NCI-H2029 (cell line): ENCODE results near the gene TAF6.

Source experiments
- DNase-seq: peaks from one replicate; lab custom pipeline; 2025; lab: John Stamatoyannopoulos, UW

The TAF6 gene

DNA sequence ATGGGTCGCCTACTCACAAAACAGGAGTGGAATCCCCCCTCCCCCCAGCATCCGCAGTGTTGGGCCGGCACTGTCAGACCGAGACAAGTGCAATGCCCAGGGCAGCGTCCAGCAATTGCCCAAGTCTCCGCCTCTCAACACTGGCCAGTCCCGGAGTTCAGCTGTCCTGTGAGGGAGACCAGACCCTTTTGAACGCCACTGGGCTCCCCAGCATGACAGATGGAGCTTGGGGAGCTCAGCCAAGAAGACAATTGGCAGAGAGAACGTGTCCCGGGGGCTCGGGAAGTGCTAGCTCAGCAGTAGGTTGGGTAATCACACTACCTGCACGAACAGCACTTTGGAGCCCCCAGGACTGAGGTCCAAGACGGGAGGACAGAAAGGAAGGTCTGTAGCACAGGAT is 25.7 kb downstream of the TAF6 start:
- no peak for DNase-seq

DNA sequence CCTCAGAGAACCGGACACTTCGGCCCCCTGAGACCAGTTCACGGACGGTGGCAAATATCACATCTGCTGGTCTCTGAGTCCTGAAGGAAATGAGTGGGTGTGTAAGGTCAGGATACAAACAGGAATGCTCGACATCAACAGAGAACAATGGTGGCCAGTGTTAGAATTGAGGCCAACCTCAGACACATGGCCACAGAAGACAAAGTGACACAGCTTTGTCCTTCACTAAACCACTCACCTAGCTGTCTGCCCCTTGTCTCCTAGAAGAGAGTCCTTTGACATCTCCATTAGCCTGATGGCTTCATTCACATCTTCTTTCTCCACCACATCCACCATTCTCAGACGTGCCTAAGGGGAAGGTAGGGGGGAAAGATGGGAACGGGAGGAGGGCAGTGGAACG is 26.1 kb downstream of the TAF6 start:
- DNase-seq = no peak

DNA sequence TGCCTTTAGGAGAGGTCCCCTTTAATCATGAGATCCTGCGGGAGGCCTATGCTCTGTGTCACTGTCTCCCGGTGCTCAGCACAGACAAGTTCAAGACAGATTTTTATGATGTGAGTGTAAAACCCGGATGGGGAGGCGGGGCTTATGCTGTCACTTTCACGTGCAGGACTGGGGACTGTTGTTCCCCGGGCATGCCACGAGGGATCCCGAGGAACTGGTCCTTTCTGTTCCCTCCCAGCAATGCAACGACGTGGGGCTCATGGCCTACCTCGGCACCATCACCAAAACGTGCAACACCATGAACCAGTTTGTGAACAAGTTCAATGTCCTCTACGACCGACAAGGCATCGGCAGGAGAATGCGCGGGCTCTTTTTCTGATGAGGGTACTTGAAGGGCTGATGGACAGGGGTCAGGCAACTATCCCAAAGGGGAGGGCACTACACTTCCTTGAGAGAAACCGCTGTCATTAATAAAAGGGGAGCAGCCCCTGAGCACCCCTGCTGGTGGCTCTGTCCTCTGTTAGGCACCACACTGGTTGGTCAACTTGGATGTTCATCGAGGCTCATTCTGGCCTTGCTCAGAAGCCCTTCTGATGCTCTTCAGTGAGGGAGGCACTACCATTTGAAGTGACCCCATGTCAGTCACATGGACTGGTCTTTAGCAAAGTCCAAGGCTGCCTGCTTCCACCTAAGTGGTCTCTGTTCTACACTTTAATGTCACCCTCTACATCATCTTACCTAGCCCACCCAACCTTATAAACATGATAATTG is 27.6 kb downstream of the TAF6 start:
- DNase-seq = no peak

DNA sequence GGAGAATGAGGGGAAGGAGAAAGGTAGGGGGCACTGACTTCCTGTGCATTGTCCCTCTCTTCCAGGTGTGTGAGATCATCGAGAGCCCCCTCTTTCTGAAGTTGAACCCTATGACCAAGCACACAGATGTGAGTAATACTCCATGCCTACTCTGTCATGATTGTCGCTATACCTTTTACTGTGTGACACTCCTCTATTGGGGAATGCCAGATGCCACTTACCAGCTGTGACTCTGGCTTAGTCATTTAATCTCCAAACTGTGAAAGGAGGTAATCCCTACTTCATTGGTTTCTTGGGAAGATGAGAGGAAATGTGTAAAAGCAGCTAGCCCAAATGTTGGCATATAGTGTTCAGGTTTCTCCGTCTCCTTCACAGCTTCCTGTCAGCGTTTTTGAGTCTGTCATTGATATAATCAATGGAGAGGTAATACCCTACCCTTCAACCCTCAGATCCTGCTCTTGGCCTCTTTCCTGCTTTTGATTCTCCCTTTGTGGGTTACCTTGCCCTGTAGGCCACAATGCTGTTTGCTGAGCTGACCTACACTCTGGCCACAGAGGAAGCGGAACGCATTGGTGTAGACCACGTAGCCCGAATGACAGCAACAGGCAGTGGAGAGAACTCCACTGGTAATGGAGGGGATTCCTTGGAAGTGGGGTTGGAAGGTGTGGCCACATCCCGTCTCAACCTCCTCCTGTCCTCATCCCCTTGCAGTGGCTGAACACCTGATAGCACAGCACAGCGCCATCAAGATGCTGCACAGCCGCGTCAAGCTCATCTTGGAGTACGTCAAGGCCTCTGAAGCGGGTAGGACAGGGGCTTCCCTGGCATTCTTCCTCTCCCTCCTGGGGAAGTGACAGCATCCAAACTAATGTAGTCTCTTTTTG is 28.4 kb downstream of the TAF6 start:
- DNase-seq = no peak

DNA sequence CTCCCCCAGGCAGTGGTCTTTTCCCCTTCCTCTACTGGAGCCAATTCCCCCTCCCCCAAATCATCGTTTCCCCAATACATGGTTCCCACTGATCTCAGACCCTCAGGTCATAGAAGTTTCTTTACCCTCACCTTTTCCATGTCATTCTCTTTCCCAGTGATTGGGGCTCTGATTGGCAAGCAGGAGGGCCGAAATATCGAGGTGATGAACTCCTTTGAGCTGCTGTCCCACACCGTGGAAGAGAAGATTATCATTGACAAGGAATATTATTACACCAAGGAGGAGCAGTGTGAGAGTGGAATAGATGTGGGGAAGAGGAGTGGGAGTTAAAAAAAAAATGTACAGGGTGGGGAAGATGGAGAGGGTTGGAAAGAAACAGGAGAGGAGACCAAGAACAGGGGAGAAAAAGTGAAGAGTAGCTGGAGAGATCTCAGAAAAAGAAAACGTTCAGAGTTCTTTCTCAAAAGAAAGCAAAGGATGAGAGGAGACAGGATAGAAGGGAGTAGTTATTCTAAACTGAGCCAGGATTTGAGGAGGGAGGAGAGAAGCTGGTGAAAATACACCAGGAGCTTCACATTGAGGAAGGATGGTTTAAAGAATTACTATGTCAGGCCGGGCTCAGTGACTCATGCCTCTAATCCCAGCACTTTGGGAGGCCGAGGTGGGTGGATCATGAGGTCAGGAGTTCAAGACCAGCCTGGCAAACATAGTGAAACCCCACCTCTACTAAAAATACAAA is 29.5 kb downstream of the TAF6 start:
- DNase-seq = no peak

DNA sequence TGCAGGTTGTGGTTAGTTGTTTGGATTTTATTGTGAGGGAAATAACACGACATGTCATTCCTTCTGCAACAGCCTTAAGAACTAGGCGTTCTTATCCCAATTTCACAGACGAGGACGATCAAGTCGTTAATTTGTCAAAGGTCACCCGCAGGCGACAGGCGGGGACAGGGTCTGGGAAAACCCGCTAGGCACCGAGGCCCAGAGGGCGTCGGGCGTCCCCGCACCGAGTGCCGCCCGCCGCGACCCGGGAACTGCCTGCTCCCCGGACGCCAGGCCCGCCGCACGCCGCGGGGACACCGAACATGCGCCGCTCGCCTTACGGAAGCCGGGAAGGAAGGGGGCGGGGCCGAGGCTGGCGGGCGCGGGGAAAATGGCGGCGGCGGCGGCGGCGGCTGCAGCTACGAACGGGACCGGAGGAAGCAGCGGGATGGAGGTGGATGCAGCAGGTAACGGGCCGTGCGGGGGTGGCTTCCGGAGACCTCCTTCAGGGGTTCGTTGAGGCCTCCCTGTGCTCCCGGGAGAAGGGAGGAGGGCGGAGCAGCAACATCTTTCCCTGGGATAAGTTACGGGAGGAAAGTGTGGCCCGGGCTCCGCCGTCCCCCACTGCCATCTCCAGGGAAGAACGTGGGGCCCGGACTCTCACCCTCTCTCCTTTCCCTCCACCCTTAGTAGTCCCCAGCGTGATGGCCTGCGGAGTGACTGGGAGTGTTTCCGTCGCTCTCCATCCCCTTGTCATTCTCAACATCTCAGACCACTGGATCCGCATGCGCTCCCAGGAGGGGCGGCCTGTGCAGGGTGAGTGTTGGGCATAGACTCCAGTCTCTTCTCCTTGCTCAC is 30.3 kb downstream of the TAF6 start, which contains the start of gene COPS6:
COPS6 (plus strand) TSS at position 349 of the 837 bp plus-strand sequence; CDS start at position 371, 22 bp downstream.
- peak; percentile 50 for DNase-seq

DNA sequence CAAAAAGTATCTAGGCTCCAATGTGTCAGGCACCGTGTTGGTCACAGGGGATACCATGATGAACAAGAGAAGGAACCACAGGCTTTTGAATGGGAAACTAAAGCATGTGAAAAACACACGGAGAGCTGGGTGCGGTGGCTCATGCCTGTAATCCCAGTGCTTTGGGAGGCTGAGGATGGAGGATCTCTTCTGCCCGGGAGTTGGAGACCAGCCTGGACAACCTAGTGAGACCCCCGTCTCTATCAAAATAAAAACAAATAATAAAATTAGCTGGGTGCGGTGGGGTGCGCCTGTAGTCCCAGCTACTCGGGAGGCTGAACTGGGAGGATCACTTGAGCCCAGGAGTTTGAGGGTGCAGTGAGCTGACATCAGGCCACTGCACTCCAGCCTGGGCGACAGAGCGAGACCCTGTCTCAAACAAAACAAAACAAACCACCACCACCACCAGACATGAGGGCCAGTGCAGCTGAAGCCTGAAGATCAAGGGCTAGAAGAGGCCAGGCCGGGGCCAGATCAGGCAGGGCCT is 31.0 kb downstream of the TAF6 start:
- DNase-seq = no peak

DNA sequence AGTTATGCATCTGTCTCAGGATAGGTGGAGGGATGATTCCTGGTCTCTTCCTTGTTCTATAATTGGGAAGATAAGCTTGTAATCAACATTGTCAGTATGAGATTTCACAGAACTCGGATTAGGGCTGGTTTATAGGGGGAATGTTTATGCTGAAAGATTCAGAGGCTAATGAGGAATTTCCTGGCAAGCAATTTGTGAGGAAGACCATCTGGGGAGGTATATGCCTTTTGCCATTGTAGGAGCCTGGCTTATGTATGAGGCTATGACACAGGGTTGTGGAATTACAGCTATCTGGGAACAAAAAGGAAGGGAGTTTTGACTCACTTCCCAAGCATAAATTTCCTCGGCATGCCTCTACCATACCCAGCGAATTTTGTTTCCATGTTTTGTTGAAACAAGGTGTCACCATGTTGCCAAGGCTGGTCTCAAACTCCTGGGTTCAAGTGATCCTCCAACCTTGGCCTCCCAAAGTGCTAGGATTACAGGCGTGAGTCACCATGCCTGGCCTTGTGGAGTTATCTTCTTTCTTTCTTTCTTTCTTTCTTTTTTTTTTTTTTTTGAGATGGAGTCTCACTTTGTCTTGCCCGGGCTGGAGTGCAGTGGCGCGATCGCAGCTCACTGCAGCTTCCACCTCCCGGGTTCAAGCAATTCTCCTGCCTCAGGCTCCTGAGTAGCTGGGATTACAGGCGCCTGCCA is 32.0 kb downstream of the TAF6 start:
- no peak for DNase-seq

DNA sequence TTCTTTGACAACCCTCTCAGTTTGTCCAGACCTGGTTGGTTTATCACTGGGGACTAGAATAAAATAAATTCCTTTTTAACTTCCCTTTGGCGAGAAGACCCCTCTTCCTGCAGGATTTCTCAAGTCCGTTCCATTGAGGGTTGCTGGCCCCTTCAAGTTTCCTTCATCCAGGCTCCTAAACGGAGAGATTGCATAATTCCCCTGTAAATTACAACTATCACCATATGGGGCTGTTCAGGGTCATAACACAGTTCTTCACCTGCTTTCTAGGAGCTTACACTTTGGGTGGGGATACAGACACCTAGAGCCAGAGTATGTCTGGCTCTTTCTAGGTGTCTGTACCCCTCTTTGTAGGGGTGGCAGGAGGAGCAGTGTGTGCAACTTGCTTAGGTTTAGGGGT is 33.6 kb downstream of the TAF6 start:
- no peak for DNase-seq

DNA sequence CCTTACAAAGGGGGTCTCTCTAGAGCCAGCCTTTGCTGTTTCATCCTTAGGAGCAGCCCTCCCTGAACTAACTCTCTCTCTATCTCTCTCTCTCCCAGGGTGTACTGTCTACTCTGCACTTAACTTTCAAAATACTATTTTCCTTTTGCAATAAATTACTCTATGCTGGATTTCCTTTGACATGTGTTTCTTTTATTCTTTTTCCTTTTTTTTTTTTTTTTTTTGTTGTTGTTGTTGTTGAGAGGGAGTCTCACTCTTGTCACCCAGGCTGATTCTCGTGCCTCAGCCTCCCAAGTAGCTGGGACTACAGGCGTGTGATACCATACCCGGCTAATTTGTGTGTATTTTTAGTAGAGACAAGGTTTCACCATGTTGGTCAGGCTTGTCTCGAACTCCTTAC is 36.2 kb downstream of the TAF6 start:
- no peak for DNase-seq

DNA sequence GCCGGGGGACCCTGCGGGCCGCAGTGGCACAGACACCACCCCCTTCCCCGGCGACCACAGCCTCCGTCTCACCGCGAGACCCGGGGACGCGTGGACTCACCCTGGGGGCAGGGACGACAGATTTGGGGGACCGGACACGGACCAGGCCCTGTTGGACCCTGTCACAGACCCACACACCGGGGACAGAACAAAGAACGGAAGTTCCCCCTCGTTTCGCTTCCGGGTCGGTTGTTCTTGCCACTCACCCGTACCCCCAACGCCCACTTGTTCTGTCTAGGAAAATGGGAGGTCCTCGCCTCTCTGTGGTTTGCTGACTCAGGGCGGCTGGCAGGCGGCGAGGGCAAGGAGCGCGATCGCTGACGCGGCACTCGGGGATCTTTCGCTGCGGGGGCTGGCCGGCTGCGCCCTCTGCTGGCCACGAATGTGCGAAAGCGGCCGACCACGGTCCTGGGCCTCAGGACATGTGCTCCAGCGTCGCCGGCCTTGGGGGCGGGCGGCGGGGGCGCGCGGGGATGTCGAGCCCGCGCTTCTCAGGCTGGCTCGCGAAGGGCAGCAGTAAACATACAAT is 37.5 kb downstream of the TAF6 start, which contains the start of gene ZNF3:
ZNF3 (minus strand) TSS at position 189 of the 568 bp plus-strand sequence. CDS start 4,366 bp downstream, outside the sequence.
- DNase-seq = peak; percentile 98

DNA sequence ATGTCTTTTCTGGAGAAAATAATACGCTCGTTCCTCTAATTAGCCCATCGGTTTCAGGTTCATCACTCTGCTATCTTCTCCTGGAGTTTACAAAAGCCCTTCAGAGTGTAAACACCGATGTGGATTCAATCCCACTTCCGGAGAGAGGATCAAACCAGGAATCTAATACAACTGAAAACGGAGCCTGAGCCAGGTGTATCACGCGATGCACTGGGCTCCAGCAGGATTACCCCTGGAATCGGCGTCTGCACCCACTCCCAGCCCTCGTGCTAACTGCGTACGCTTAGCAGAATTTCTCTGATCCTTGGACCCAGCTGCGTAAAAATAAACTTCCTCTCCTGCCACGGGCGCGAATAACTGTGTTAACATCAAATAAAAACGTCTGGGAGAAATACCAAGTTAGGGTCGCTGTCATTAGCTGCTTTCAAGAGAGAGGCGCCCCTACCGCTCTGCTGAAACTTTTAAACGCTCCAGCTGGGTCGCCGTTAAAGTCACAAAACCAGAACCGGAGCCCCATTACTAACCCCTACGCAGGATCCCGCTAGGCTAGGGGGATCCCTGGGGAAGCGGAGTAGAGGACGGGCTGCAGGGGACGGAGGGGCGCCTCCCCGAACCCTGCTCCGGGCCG is 38.1 kb downstream of the TAF6 start:
- peak; percentile 87 for DNase-seq

DNA sequence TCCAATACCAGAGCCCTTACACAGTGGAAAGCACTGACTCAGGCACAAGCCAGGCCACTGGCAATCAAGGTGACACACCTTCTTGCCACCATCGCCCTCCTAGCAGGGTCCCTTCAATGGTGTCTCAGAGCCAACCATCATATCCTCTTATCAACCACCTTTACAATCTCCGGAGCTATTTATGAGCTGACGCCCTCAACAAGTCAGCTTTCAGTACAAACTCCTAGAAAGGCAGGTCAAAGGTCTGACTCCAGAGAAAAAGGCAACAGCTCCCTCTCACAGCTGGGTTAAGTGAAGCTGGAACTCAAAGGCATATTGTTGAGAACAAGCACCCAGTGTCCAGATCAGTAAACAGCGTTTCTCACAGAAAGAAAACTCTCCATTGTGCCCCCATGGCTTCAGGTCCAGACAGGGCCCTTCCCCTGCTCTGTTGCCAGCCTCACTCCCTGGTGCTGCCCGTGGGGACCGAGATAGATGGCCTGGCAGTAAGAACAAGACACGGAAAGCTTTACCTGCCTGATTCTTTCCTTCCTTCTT is 40.1 kb downstream of the TAF6 start:
- DNase-seq = no peak

DNA sequence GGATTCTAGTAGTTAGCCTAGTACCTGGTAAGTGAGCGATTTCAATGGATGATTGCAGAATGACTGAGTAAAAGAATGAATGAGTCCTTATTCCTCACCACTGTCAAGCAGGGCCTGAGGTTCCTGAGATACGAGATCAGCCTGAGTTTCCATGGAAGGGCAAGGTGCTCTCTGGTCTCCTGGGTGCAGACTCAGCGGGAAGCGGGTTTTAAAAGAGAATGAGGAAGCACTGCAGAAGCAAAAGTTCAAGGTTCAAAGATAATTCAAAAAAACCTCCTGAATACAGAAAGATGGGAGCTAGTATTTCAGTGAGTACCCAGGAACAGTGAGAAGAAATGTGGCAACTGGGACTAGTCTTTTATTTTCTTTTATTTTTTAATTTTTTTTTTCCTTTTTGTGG is 42.0 kb downstream of the TAF6 start:
- DNase-seq = no peak

DNA sequence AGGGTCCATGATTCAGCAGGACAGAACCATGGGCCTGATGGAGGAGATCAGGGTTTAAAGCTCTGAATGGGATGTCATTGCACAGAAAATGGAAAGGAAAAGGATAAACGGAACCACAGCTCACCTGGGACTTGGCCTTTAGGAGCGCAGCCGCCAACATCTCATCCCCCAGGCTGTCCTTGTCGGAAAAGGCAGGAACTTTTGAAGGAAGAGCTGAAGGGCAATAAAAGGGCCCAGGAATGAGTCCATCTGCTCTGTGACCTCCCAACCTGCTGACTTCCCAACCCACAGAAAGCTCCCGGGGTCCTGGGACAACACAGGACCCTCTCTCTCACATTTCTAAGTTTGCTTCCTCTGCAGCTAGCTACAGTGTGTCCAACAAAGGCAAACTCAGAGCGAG is 43.7 kb downstream of the TAF6 start:
- no peak for DNase-seq

DNA sequence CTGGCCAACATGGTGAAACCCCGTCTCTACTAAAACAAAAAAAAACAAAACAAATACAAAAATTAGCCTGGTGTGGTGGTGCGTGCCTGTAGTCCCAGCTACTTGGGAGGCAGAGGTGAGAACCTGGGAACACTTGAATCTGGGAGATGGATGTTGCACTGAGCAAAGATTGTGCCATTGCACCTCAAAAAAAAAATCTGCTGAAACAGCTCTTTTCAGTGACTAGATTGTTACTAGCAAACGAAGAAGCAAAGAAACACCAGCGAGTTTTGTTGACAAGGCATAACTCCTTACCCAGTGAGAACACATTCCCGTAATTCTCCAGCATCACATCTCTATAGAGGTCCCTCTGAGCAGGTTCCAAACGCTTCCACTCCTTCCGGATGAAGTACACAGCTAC is 44.3 kb downstream of the TAF6 start:
- no peak for DNase-seq

DNA sequence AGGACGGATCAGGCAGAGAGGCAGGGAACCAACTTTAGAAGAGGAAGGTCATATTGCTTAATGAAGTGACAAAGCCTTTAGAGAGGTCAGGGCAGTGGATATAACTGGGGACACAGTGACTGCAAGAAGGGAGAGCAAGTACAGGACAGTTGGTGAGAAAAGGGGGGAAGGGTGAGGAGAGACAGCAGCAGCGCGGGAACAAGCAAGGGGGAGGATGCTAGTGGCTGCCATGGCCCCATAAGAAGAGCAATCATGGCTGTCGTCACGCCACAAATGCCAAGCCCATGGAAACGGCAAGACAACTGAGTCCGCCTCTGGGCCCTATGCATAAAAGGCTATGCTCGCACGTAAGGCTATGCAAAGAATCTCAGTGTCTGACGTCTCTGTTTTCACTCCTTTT is 46.7 kb downstream of the TAF6 start:
- no peak for DNase-seq

DNA sequence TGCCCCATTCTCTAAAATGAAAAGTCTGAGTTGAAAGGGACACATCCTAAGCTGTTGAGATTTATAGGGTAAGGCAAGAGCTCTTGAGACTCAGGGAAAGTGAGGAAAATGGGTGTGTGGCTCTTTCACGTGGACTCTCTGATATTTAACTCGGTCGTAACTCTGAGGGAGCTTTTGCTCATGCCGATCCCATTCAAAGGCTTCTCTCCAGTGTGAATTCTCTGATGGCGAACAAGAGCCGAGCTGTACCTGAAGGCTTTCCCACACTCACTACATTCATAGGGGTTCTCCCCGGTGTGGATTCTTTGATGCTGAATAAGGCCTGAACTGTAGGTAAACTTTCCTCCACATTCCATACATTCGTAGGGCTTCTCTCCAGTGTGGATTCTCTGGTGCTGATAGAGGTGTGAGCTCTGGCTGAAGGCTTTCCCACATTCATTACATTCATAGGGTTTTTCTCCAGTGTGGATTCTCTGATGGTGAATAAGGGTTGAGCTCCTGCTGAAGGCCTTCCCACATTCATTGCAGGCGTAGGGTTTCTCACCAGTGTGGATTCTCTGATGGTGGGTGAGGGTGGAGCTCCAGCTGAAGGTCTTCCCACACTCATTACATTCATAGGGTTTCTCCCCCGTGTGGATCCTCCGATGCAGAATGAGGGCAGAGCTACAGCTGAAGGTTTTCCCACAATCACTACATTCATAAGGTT is 48.0 kb downstream of the TAF6 start:
- no peak for DNase-seq

DNA sequence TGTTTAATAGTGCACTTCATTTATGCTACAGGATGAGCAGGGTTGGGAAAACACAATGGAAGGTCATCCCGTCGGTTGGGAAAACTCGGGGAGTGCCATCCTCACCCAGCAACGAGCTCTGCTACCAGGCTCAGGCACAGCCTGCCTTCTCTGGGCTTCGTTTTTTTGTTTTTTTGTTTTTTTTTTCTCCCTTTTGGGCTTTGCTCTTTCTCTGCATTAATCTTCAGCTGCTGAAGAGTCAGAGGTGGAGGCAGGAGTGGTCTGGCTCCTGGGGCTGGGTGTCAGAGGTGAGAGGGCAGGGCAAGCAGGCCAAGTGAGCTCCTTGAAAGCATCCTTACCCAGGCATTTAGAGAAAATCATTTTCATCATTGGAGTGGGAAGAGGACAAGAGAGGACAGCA is 49.2 kb downstream of the TAF6 start:
- no peak for DNase-seq
